ACHN (cell line): Measurements from ENCODE around the gene ZNF700.
"Not testable (repeated sequence)": the region's sequence is repeated elsewhere in the genome, so short reads cannot be mapped to it uniquely, and the experiment has no call there.

Source experiments
- DNase-seq: peaks from one replicate; pipeline ENCODE4 v3.0.0-alpha.2; 2015
- in situ Hi-C: cut with HindIII; loops from 2 replicates; pipeline ENCODE4 v1.10.0; 2017; ENCODE audit warnings: low sequenced_read_pairs, low pct_ligation_motif_present, low pct_unique_long_range_greater_than_20kb

ZNF700 gene

GRCh38 chr19:11978492-11979100, 53.7 kb downstream of the ZNF700 start:
- DNase-seq = no peak
- in situ Hi-C loops = no loop called here

DNA sequence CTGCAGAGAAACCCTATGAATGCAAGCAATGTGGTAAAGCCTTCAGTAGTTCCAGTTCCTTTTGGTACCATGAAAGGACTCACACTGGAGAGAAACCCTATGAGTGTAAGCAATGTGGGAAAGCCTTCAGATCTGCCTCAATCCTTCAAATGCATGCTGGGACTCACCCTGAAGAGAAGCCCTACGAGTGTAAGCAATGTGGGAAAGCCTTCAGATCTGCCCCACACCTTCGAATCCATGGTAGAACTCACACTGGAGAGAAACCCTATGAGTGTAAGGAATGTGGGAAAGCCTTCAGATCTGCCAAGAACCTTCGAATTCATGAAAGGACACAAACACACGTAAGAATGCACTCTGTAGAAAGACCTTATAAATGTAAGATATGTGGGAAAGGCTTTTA, 54.6 kb downstream of the ZNF700 start:
- in situ Hi-C loops = no loop called here

DNA sequence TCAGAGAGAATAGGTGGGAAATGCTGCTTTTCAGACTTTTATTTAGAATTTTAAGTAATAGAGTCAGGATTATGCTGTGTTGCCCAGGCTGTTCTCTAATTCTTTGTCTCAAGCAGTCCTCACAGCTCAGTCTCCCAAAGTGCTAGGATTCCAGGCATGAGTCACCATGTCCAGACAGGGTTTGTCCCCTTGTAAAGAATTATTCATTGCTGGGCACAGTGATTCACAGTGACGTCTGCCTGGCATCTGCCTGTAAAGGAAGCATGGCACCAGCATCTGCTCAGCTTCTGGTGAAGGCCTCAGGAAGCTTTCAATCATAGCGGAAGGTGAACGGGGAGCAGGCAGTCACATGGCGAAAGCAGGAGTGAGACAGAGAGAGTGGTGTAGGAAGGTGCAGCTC, 57.6 kb downstream of the ZNF700 start:
- in situ Hi-C loops = no loop called here
- DNase-seq = no peak

More for the DNA sequence above, 54.6 kb downstream of the ZNF700 start:
- DNase-seq = no peak

DNA sequence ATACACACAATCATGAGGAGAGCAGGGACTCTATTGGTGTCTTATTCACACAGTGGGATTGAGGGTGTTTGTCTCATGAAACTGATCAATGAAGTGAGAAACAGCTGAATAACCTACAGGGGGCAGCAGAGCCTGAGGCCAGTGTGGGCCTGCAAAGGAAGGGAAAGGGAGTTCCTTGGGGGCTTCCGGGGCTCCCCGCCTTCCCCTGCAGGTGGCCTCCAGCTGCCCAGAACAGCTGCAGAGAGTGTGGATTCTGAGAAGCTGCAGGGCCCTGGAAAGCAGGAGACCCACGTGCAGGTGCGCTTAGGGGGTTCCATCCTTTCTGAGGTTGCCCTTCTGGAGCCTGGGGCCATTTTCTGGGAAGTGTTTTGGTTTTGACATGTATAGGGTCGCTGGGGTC, 60.1 kb downstream of the ZNF700 start:
- DNase-seq = no peak
- in situ Hi-C loops = no loop called here

DNA sequence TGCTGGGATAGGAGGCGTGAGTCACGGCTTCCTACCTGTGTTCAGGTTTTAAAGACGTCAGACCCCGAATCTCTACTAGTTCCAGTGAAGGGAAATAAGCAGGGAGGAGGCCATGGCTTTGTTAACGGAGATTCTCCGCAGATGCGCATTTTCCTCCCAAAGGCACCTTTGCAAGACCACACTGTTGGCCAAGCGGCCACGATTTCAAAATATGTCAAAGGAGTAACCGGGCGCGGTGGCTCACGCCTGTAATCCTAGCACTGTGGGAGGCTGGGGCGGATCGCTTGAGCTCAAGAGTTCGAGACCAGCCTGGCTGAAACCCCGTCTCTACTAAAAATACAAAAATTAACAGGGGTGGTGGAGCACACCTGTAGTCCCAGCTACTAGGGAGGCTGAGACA, 61.8 kb downstream of the ZNF700 start:
- in situ Hi-C loops = no loop called here
- DNase-seq = no peak

DNA sequence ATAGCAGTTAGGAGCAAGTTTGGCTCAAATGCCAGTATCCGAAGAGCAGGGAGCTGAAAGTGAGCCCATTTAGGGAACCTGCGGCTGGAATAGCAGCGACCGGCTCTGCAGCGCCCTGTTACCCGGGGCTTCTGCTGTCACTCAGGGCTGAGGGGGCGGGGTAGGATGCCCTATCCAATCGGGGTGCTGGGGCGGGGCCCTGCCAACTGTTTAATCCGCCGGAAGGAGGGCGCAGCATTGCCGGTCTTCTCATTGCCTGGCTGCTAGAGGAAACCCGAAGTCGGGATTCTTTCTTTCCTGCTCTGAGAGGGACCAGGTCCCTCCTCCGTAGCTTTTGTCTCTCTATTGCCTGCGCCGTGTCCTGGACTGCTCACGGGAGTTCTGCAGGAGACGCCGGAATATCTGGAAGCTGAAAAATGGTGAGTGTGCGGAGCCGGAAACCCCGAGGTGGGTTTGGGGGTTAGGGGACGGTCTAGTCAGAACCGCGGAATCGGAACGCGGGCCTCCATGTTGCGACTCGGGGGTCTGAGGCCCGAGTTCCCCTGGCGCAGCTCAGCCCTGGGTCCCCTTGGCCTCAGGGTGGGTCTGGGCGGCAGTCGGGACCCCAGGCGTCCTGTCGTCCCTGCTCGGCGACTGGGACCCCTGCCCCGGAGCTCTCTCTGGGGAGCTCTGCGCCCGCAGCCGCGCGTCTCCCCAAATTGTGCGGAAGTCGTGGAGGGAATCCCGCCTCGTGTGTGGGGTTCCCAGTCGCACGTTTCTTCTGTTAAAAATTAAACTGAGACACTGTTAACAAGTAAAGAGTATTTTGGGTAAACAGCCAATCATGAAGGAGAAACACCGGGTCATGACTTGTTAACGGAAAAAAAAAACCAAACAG, 62.7 kb downstream of the ZNF700 start:
- no peak for DNase-seq
- in situ Hi-C loops = no loop called here

DNA sequence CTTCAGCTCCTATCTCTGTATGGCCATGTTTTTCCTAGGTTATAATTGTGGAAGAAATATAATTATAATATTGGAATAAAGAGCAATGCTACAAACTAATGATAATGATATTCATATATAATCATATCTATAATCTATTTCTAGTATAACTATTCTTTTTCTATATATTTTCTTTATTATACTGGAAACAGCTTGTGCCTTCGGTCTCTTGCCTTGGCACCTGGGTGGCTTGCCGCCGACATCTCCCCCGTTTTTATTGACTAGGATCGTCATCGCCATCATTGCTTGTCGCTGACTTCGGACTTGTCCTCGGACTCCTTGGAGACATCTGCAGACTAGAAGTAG, 64.2 kb downstream of the ZNF700 start:
- no peak for DNase-seq
- in situ Hi-C loops = no loop called here

- in situ Hi-C loops, DNase-seq: not testable (repeated sequence)
These were observed 67.0 kb downstream of the ZNF700 start for GRCh38 chr19:11991921-11992320.

DNA sequence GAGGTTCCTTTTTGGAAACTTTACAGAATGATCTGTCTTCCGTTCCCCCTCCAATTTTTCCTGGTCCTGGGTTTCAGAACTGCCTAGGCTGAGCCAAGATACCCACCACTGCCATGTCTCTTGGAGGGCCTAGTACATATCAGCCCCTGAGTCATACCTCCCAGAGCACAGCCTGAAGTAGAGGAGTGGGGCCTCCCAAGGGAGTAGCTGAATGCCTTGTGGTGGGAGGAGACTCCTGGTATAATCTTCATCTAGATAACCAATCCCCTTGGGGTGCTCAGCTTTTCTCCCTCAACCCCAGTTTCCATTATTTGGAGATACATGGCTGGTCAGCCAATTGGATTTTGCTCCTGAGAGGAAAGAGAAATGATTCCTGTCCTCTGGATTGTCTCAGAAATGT, 70.3 kb downstream of the ZNF700 start:
- no peak for DNase-seq
- in situ Hi-C loops = no loop called here
